HK-2 (cell line): ENCODE measurements around the gene FOXL3.

Experiments
- DNase-seq: peaks from one replicate; pipeline ENCODE4 v3.0.0-alpha.2; 2018; ENCODE audit not compliant: unreplicated experiment

FOXL3 gene

GRCh38 chr7:266851-267840, 22.8 kb upstream of the FOXL3 start:
- DNase-seq, result no peak

- DNase-seq, result no peak
Observed at GRCh38 chr7:268991-269390, 21.0 kb upstream of the FOXL3 start.

GRCh38 chr7:269721-270120, 20.2 kb upstream of the FOXL3 start:
- no peak for DNase-seq

- DNase-seq, result no peak
Observed at GRCh38 chr7:270351-270983, 19.5 kb upstream of the FOXL3 start.

GRCh38 chr7:271266-272107, 18.5 kb upstream of the FOXL3 start:
- no peak for DNase-seq

GRCh38 chr7:272108-272615, 17.8 kb upstream of the FOXL3 start:
- DNase-seq, result no peak

- no peak for DNase-seq
Observed at GRCh38 chr7:272631-273030, 17.3 kb upstream of the FOXL3 start.

- no peak for DNase-seq
Observed at GRCh38 chr7:273327-273726, 16.6 kb upstream of the FOXL3 start.

GRCh38 chr7:274266-274665, 15.7 kb upstream of the FOXL3 start:
- no peak for DNase-seq

GRCh38 chr7:276230-276835, 13.6 kb upstream of the FOXL3 start:
- DNase-seq, result no peak

- no peak for DNase-seq
Observed at GRCh38 chr7:277228-277627, 12.7 kb upstream of the FOXL3 start.

- no peak for DNase-seq
Observed at GRCh38 chr7:278081-278480, 11.9 kb upstream of the FOXL3 start.

GRCh38 chr7:279821-280220, 10.1 kb upstream of the FOXL3 start:
- DNase-seq, result no peak

- no peak for DNase-seq
Observed at GRCh38 chr7:280461-280860, 9.5 kb upstream of the FOXL3 start.

GRCh38 chr7:281637-282036, 8.3 kb upstream of the FOXL3 start:
- no peak for DNase-seq

- DNase-seq, result no peak
Observed at GRCh38 chr7:282621-283020, 7.3 kb upstream of the FOXL3 start.

- DNase-seq, result no peak
Observed at GRCh38 chr7:284762-285722, 4.9 kb upstream of the FOXL3 start.

GRCh38 chr7:285731-286130, 4.2 kb upstream of the FOXL3 start:
- no peak for DNase-seq

- no peak for DNase-seq
Observed at GRCh38 chr7:286266-286665, 3.7 kb upstream of the FOXL3 start.

- no peak for DNase-seq
Observed at GRCh38 chr7:288671-289101, 1.3 kb upstream of the FOXL3 start.
